OCI-LY3 (cell line): Measurements from ENCODE around the gene WLS.

Experiments
- H2AFZ ChIP-seq: fragments of 200-600, 300-600 bp; shearing (Covaris generic); 2 replicates; pipeline ENCODE4 v1.6.0; 2014; ENCODE audit warnings: antibody characterized with exemption, low read depth, low read length
- H3K27ac ChIP-seq: fragments of 200-600, 300-600 bp; sonication (generic); 2 replicates; pipeline ENCODE4 v1.5.1; 2014; ENCODE audit warnings: mild to moderate bottlenecking, low read length, moderate library complexity, mixed read lengths
- H3K27me3 ChIP-seq: fragments of 200-600, 300-600 bp; sonication (generic); 2 replicates; pipeline ENCODE4 v1.6.1; 2014; ENCODE audit warnings: low read depth, low read length, mixed read lengths
- H3K36me3 ChIP-seq: fragments of 200-600, 300-600 bp; sonication (generic); replicated peaks from 2 replicates; pipeline ENCODE3; 2014; ENCODE audit warnings: low read depth, low read length, mixed read lengths
- H3K4me1 ChIP-seq: fragments of 300-600, 200-600 bp; sonication (generic); 2 replicates; pipeline ENCODE4 v1.6.1; 2014; ENCODE audit warnings: low read length, mixed read lengths
- H3K4me2 ChIP-seq: fragments of 200-600, 300-600 bp; sonication (generic); 2 replicates; pipeline ENCODE4 v1.6.1; 2014; ENCODE audit warnings: low read length, mixed read lengths
- H3K4me3 ChIP-seq: fragments of 300-600, 200-600 bp; sonication (generic); 2 replicates; pipeline ENCODE4 v1.5.1; 2014; ENCODE audit warnings: antibody characterized with exemption, mild to moderate bottlenecking, low read length, moderate library complexity
- H3K79me2 ChIP-seq: fragments of 300-600, 200-600 bp; shearing (Covaris generic); 2 replicates; pipeline ENCODE4 v1.6.1; 2014; ENCODE audit warnings: mild to moderate bottlenecking, low read length, mixed read lengths
- H3K9ac ChIP-seq: fragments of 300-600, 200-600 bp; shearing (Covaris generic); 2 replicates; pipeline ENCODE4 v1.6.0; 2014; ENCODE audit warnings: mild to moderate bottlenecking, low read length, moderate library complexity
- H3K9me3 ChIP-seq: fragments of 200-600, 300-600 bp; shearing (Covaris generic); 2 replicates; pipeline ENCODE4 v1.6.1; 2014; ENCODE audit warnings: low read length, mixed read lengths; ENCODE audit not compliant: insufficient read depth
- H4K20me1 ChIP-seq: fragments of 200-600, 300-600 bp; sonication (generic); 2 replicates; pipeline ENCODE4 v1.6.1; 2016; ENCODE audit warnings: low read length, mixed read lengths; ENCODE audit not compliant: insufficient read depth
- CTCF ChIP-seq: fragments of 200-600, 300-600 bp; sonication (generic); IDR thresholded peaks from 2 replicates; pipeline ENCODE4 v1.5.1; 2014; ENCODE audit warnings: antibody characterized with exemption, low read length, low read depth
- EZH2phosphoT487 ChIP-seq: fragments of 200-600 bp; shearing (Covaris generic); IDR thresholded peaks from 2 replicates; pipeline ENCODE4 v1.6.1; 2018; ENCODE audit warnings: antibody characterized with exemption, mixed run types, low read depth

Gene WLS

GRCh38 chr1:68188060-68188538 is 44.2 kb downstream of the WLS start:
- H3K36me3 ChIP-seq, result no peaks in the 10 kb centered on the region
- H4K20me1 ChIP-seq, result no peaks in the 10 kb centered on the region
- no peaks in the 10 kb centered on the region for H3K4me1 ChIP-seq
- no peak overlapping the region for H3K9ac ChIP-seq
- H2AFZ ChIP-seq, result no peak overlapping the region
- H3K27me3 ChIP-seq, result no peaks in the 10 kb centered on the region
- H3K9me3 ChIP-seq, result no peaks in the 10 kb centered on the region
- no peak overlapping the region for H3K4me3 ChIP-seq
- H3K27ac ChIP-seq, result no peak overlapping the region
- H3K4me2 ChIP-seq, result no peak overlapping the region
- H3K79me2 ChIP-seq, result no peaks in the 10 kb centered on the region
- TF ChIP-seq CTCF, result no peak

- Histone ChIP-seq H3K27me3 (no peaks in the 10 kb centered on the region), H3K4me1 (peaks cover 12% of the 10 kb centered on the region), H4K20me1 (no peaks in the 10 kb centered on the region), H3K4me2 (no peak overlapping the region), H2AFZ (no peak overlapping the region), H3K36me3 (no peaks in the 10 kb centered on the region), H3K9ac (no peak overlapping the region), H3K27ac (no peak overlapping the region), H3K9me3 (no peaks in the 10 kb centered on the region), H3K4me3 (no peak overlapping the region), H3K79me2 (no peaks in the 10 kb centered on the region)
- TF ChIP-seq CTCF, result no peak
- TF ChIP-seq EZH2phosphoT487, result no peak
Observed at GRCh38 chr1:68185743-68186142, 46.6 kb downstream of the WLS start.

- Histone ChIP-seq H4K20me1 (no peaks in the 10 kb centered on the region), H3K36me3 (no peaks in the 10 kb centered on the region), H3K27me3 (no peaks in the 10 kb centered on the region), H3K4me3 (no peak overlapping the region), H3K27ac (no peak overlapping the region), H3K79me2 (no peaks in the 10 kb centered on the region), H2AFZ (no peak overlapping the region), H3K9me3 (no peaks in the 10 kb centered on the region), H3K4me2 (no peak overlapping the region), H3K9ac (no peak overlapping the region), H3K4me1 (peaks cover 21% of the 10 kb centered on the region)
- TF ChIP-seq EZH2phosphoT487 (no peak), CTCF (no peak)
Observed at GRCh38 chr1:68183895-68184294, 48.4 kb downstream of the WLS start.

- no peak overlapping the region for H3K4me3 ChIP-seq
- peak overlapping the region; percentile 63 for H3K27ac ChIP-seq
- H3K9ac ChIP-seq, result no peak overlapping the region
- H4K20me1 ChIP-seq, result no peaks in the 10 kb centered on the region
- no peaks in the 10 kb centered on the region for H3K9me3 ChIP-seq
- peak overlapping the region; percentile 4; the same call in 1 of the 2 replicates for H3K4me2 ChIP-seq
- H3K36me3 ChIP-seq, result no peaks in the 10 kb centered on the region
- TF ChIP-seq EZH2phosphoT487, result no peak
- TF ChIP-seq CTCF, result no peak
- peaks cover 25% of the 10 kb centered on the region for H3K4me1 ChIP-seq
- no peak overlapping the region for H2AFZ ChIP-seq
- H3K79me2 ChIP-seq, result no peaks in the 10 kb centered on the region
- H3K27me3 ChIP-seq, result no peaks in the 10 kb centered on the region
Observed at GRCh38 chr1:68181165-68181556, 51.2 kb downstream of the WLS start.
